ENCODE results near the gene KRT2.

Gene KRT2

GRCh38 chr12:52656616-52657015, 4.6 kb upstream of the KRT2 start:
- Histone ChIP-seq H3K9ac (ENCODE audit: low read length) (no peak overlapping the region), H3K79me1 (replicated peaks; ENCODE audit: low read length, poor library complexity, severe bottlenecking) (no peaks in the 10 kb centered on the region), H3K23ac (ENCODE audit: low read length in 2 of 2) (no peak overlapping the region)

GRCh38 chr12:52655720-52656124, 3.7 kb upstream of the KRT2 start:
- Histone ChIP-seq H3K4ac (ENCODE audit: low read depth in 1 of 2, low read length in 2 of 2) (no peak overlapping the region), H3K14ac (ENCODE audit: low read length in 2 of 2) (no peak overlapping the region), H3K4me2 (ENCODE audit: low read length, poor library complexity, severe bottlenecking) (no peak overlapping the region), H2AK5ac (ENCODE audit: low read length, severe bottlenecking) (no peak overlapping the region), H4K91ac (ENCODE audit: low read length) (no peak overlapping the region), H4K8ac (ENCODE audit: low read length) (no peak overlapping the region), H3K4me1 (ENCODE audit: control insufficient read depth, insufficient read depth, low read depth, low read length) (no peaks in the 10 kb centered on the region), H3K36me3 (ENCODE audit: control insufficient read depth in 1 of 2, insufficient read depth in 2 of 2, low read depth in 1 of 2, low read length in 2 of 2) (no peaks in the 10 kb centered on the region), H2BK12ac (ENCODE audit: low read length in 2 of 2) (no peak overlapping the region), H2BK120ac (ENCODE audit: low read depth, low read length) (no peak overlapping the region), H2BK5ac (ENCODE audit: low read depth, low read length, poor library complexity, severe bottlenecking) (no peak overlapping the region), H3K4me3 (ENCODE audit: insufficient read depth in 1 of 2, low read depth in 1 of 2, low read length in 2 of 2) (no peak overlapping the region), H2BK15ac (ENCODE audit: low read depth, poor library complexity, severe bottlenecking) (no peak overlapping the region), H3K23ac (ENCODE audit: low read length in 2 of 2) (no peak overlapping the region), H2AFZ (ENCODE audit: low read depth, low read length) (no peak overlapping the region), H3K9me3 (ENCODE audit: control insufficient read depth, low read length) (no peaks in the 10 kb centered on the region), H3K27ac (ENCODE audit: low read length, poor library complexity, severe bottlenecking) (no peak overlapping the region), H3K79me1 (replicated peaks; ENCODE audit: low read length, poor library complexity, severe bottlenecking) (no peaks in the 10 kb centered on the region), H3K18ac (ENCODE audit: low read depth in 1 of 2, low read length in 2 of 2) (no peak overlapping the region), H3K9ac (ENCODE audit: low read length) (no peak overlapping the region), H3K27me3 (ENCODE audit: control insufficient read depth in 1 of 2, insufficient read depth in 1 of 2, low read length in 2 of 2) (peaks cover 16 to 85% of the 10 kb centered on the region in 2 experiments)
- 66% methylated on average over 8 of the region's 8 CpGs for WGBS
- no peak for DNase-seq

More at GRCh38 chr12:52656616-52657015, 4.6 kb upstream of the KRT2 start:
- no peak overlapping the region for H3K14ac ChIP-seq (ENCODE audit: low read length in 2 of 2)
- no peak overlapping the region for H4K8ac ChIP-seq (ENCODE audit: low read length)
- H3K4ac ChIP-seq (ENCODE audit: low read depth in 1 of 2, low read length in 2 of 2) = no peak overlapping the region
- H3K4me2 ChIP-seq (ENCODE audit: low read length, poor library complexity, severe bottlenecking) = no peak overlapping the region
- no peak overlapping the region for H4K91ac ChIP-seq (ENCODE audit: low read length)
- no peak for DNase-seq
- H3K4me3 ChIP-seq (ENCODE audit: insufficient read depth in 1 of 2, low read depth in 1 of 2, low read length in 2 of 2) = no peak overlapping the region
- no peak overlapping the region for H2BK12ac ChIP-seq (ENCODE audit: low read length in 2 of 2)
- no peak overlapping the region for H2AK5ac ChIP-seq (ENCODE audit: low read length, severe bottlenecking)
- H2BK15ac ChIP-seq (ENCODE audit: low read depth, poor library complexity, severe bottlenecking) = no peak overlapping the region
- no peak overlapping the region for H2BK5ac ChIP-seq (ENCODE audit: low read depth, low read length, poor library complexity, severe bottlenecking)
- no peak overlapping the region for H3K18ac ChIP-seq (ENCODE audit: low read depth in 1 of 2, low read length in 2 of 2)
- H3K27me3 ChIP-seq (ENCODE audit: control insufficient read depth in 1 of 2, insufficient read depth in 1 of 2, low read length in 2 of 2) = peaks cover 16 to 90% of the 10 kb centered on the region in 2 experiments
- H3K27ac ChIP-seq (ENCODE audit: low read length, poor library complexity, severe bottlenecking) = no peak overlapping the region
- H3K36me3 ChIP-seq (ENCODE audit: control insufficient read depth in 1 of 2, insufficient read depth in 2 of 2, low read depth in 1 of 2, low read length in 2 of 2) = no peaks in the 10 kb centered on the region
- H2AFZ ChIP-seq (ENCODE audit: low read depth, low read length) = no peak overlapping the region
- WGBS = 77% methylated on average over 4 of the region's 4 CpGs
- H2BK120ac ChIP-seq (ENCODE audit: low read depth, low read length) = no peak overlapping the region
- no peaks in the 10 kb centered on the region for H3K4me1 ChIP-seq (ENCODE audit: control insufficient read depth, insufficient read depth, low read depth, low read length)
- no peaks in the 10 kb centered on the region for H3K9me3 ChIP-seq (ENCODE audit: control insufficient read depth, low read length)

- Histone ChIP-seq H2BK15ac (ENCODE audit: low read depth, poor library complexity, severe bottlenecking) (no peak overlapping the region), H2BK12ac (ENCODE audit: low read length in 2 of 2) (no peak overlapping the region), H4K91ac (ENCODE audit: low read length) (no peak overlapping the region), H2AK5ac (ENCODE audit: low read length, severe bottlenecking) (no peak overlapping the region), H3K9me3 (ENCODE audit: control insufficient read depth, low read length) (no peaks in the 10 kb centered on the region), H3K9ac (ENCODE audit: low read length) (no peak overlapping the region), H3K27ac (ENCODE audit: low read length, poor library complexity, severe bottlenecking) (no peak overlapping the region), H3K18ac (ENCODE audit: low read depth in 1 of 2, low read length in 2 of 2) (no peak overlapping the region), H3K14ac (ENCODE audit: low read length in 2 of 2) (no peak overlapping the region), H3K36me3 (ENCODE audit: control insufficient read depth in 1 of 2, insufficient read depth in 2 of 2, low read depth in 1 of 2, low read length in 2 of 2) (no peaks in the 10 kb centered on the region), H2BK5ac (ENCODE audit: low read depth, low read length, poor library complexity, severe bottlenecking) (no peak overlapping the region), H3K23ac (ENCODE audit: low read length in 2 of 2) (no peak overlapping the region), H4K8ac (ENCODE audit: low read length) (no peak overlapping the region), H3K4me2 (ENCODE audit: low read length, poor library complexity, severe bottlenecking) (no peak overlapping the region), H3K4me1 (ENCODE audit: control insufficient read depth, insufficient read depth, low read depth, low read length) (no peaks in the 10 kb centered on the region), H3K79me1 (replicated peaks; ENCODE audit: low read length, poor library complexity, severe bottlenecking) (no peaks in the 10 kb centered on the region), H3K27me3 (ENCODE audit: control insufficient read depth in 1 of 2, insufficient read depth in 1 of 2, low read length in 2 of 2) (peaks cover 16 to 87% of the 10 kb centered on the region in 2 experiments), H3K4ac (ENCODE audit: low read depth in 1 of 2, low read length in 2 of 2) (no peak overlapping the region), H2BK120ac (ENCODE audit: low read depth, low read length) (no peak overlapping the region), H3K4me3 (ENCODE audit: insufficient read depth in 1 of 2, low read depth in 1 of 2, low read length in 2 of 2) (no peak overlapping the region), H2AFZ (ENCODE audit: low read depth, low read length) (no peak overlapping the region)
- DNase-seq = no peak
- WGBS = 60% methylated on average over 6 of the region's 6 CpGs
These were observed 3.2 kb upstream of the KRT2 start for GRCh38 chr12:52655251-52655650.

- WGBS = 73% methylated on average over 12 of the region's 12 CpGs
- Histone ChIP-seq H4K8ac (ENCODE audit: low read length) (no peak overlapping the region), H3K27ac (ENCODE audit: low read length, poor library complexity, severe bottlenecking) (no peak overlapping the region), H2BK5ac (ENCODE audit: low read depth, low read length, poor library complexity, severe bottlenecking) (no peak overlapping the region), H3K36me3 (ENCODE audit: control insufficient read depth in 1 of 2, insufficient read depth in 2 of 2, low read depth in 1 of 2, low read length in 2 of 2) (no peaks in the 10 kb centered on the region), H3K9ac (ENCODE audit: low read length) (peak overlapping the region; percentile 38), H3K9me3 (ENCODE audit: control insufficient read depth, low read length) (no peaks in the 10 kb centered on the region), H3K4me3 (ENCODE audit: insufficient read depth in 1 of 2, low read depth in 1 of 2, low read length in 2 of 2) (peak overlapping the region in 1 of 2 experiments; percentile 46), H3K18ac (ENCODE audit: low read depth in 1 of 2, low read length in 2 of 2) (no peak overlapping the region), H2AFZ (ENCODE audit: low read depth, low read length) (no peak overlapping the region), H3K4ac (ENCODE audit: low read depth in 1 of 2, low read length in 2 of 2) (no peak overlapping the region), H3K14ac (ENCODE audit: low read length in 2 of 2) (no peak overlapping the region), H2BK15ac (ENCODE audit: low read depth, poor library complexity, severe bottlenecking) (no peak overlapping the region), H3K23ac (ENCODE audit: low read length in 2 of 2) (no peak overlapping the region), H3K4me2 (ENCODE audit: low read length, poor library complexity, severe bottlenecking) (no peak overlapping the region), H3K27me3 (ENCODE audit: control insufficient read depth in 1 of 2, insufficient read depth in 1 of 2, low read length in 2 of 2) (peaks cover 2 to 84% of the 10 kb centered on the region in 2 experiments), H2AK5ac (ENCODE audit: low read length, severe bottlenecking) (no peak overlapping the region), H2BK120ac (ENCODE audit: low read depth, low read length) (no peak overlapping the region), H3K4me1 (ENCODE audit: control insufficient read depth, insufficient read depth, low read depth, low read length) (no peaks in the 10 kb centered on the region), H2BK12ac (ENCODE audit: low read length in 2 of 2) (no peak overlapping the region), H3K79me1 (replicated peaks; ENCODE audit: low read length, poor library complexity, severe bottlenecking) (no peaks in the 10 kb centered on the region), H4K91ac (ENCODE audit: low read length) (no peak overlapping the region)
- no peak for DNase-seq
These were observed 1.4 kb downstream of the KRT2 start for GRCh38 chr12:52650520-52651081.

All from mesenchymal stem cell (in vitro differentiated cells and primary cell).